Chondrocyte (in vitro differentiated cells): ENCODE data around the gene PLCB4. TPM values are rescaled to one million over a fixed set of nuclear protein-coding genes. Genes with fewer than 3 reads are reported as not detected.

ENCODE experiments used
- DNase-seq: peaks from one replicate; pipeline ENCODE4 v3.0.0; 2021; ENCODE audit warnings: mixed read lengths, low spot score
- H3K27ac Mint-ChIP-seq: one replicate; pipeline ENCODE4 v1.8.0; 2021; ENCODE audit warnings: mild to moderate bottlenecking, moderate library complexity, mixed read lengths; ENCODE audit not compliant: unreplicated experiment
- H3K27me3 Mint-ChIP-seq: 2 replicates; pipeline ENCODE4 v1.8.0; 2021; ENCODE audit warnings: low read depth, mixed read lengths
- H3K36me3 Mint-ChIP-seq: 2 replicates; pipeline ENCODE4 v1.8.0; 2021; ENCODE audit warnings: low read depth, mixed read lengths
- H3K4me1 Mint-ChIP-seq: 2 replicates; pipeline ENCODE4 v1.8.0; 2021; ENCODE audit warnings: low read depth, mild to moderate bottlenecking, mixed read lengths
- H3K4me3 Mint-ChIP-seq: one replicate; pipeline ENCODE4 v1.8.0; 2021; ENCODE audit warnings: mild to moderate bottlenecking, moderate library complexity, mixed read lengths; ENCODE audit not compliant: unreplicated experiment
- H3K9me3 Mint-ChIP-seq: 2 replicates; pipeline ENCODE4 v1.8.0; 2021; ENCODE audit warnings: low read depth, mixed read lengths
- CTCF ChIP-seq: fragments of 200-600 bp; sonication (generic); IDR thresholded peaks from 2 replicates; pipeline ENCODE4 v1.5.0; 2021; ENCODE audit warnings: antibody characterized with exemption, mild to moderate bottlenecking, moderate library complexity
- total RNA-seq: library from RNA; stranded (reverse); gene quantifications from 3 replicates; pipeline ENCODE4 v1.2.1, GENCODE V29; 2021

PLCB4 gene
- total RNA-seq, 1 donor from 2014 or later, result 13.3 TPM

GRCh38 chr20:9398882-9399281 is 330.0 kb downstream of the PLCB4 start:
- no peaks in the 10 kb centered on the region for H3K9me3 Mint-ChIP-seq
- H3K4me3 Mint-ChIP-seq, result no peak overlapping the region
- no peaks in the 10 kb centered on the region for H3K27me3 Mint-ChIP-seq
- no peak for DNase-seq
- H3K4me1 Mint-ChIP-seq, result peaks cover 14% of the 10 kb centered on the region
- H3K27ac Mint-ChIP-seq, result no peak overlapping the region
- H3K36me3 Mint-ChIP-seq, result peaks cover 3% of the 10 kb centered on the region
- no peak for TF ChIP-seq CTCF

- H3K27ac Mint-ChIP-seq, result no peak overlapping the region
- H3K36me3 Mint-ChIP-seq, result peaks cover 3% of the 10 kb centered on the region
- TF ChIP-seq CTCF, result no peak
- no peaks in the 10 kb centered on the region for H3K9me3 Mint-ChIP-seq
- no peak overlapping the region for H3K4me3 Mint-ChIP-seq
- no peaks in the 10 kb centered on the region for H3K27me3 Mint-ChIP-seq
- H3K4me1 Mint-ChIP-seq, result peaks cover 14% of the 10 kb centered on the region
- DNase-seq, result no peak
Measured at GRCh38 chr20:9399322-9399721, 330.4 kb downstream of the PLCB4 start.

GRCh38 chr20:9400171-9401025 is 331.5 kb downstream of the PLCB4 start:
- H3K27ac Mint-ChIP-seq, result peak overlapping the region; percentile 33
- H3K36me3 Mint-ChIP-seq, result peaks cover 3% of the 10 kb centered on the region

GRCh38 chr20:9401371-9401770 is 332.5 kb downstream of the PLCB4 start:
- no peak for DNase-seq
- Mint-ChIP-seq H3K36me3 (peaks cover 3% of the 10 kb centered on the region), H3K4me1 (peaks cover 14% of the 10 kb centered on the region), H3K27me3 (no peaks in the 10 kb centered on the region), H3K4me3 (no peak overlapping the region), H3K9me3 (no peaks in the 10 kb centered on the region), H3K27ac (no peak overlapping the region)
- TF ChIP-seq CTCF, result no peak

More at GRCh38 chr20:9400171-9401025, 331.5 kb downstream of the PLCB4 start:
- Mint-ChIP-seq H3K4me1 (peaks cover 14% of the 10 kb centered on the region), H3K4me3 (no peak overlapping the region), H3K27me3 (no peaks in the 10 kb centered on the region), H3K9me3 (no peaks in the 10 kb centered on the region)
- DNase-seq, result no peak
- TF ChIP-seq CTCF, result no peak

- H3K9me3 Mint-ChIP-seq, result no peaks in the 10 kb centered on the region
- H3K36me3 Mint-ChIP-seq, result peaks cover 2% of the 10 kb centered on the region
- no peak overlapping the region for H3K27ac Mint-ChIP-seq
- H3K4me3 Mint-ChIP-seq, result no peak overlapping the region
- DNase-seq, result no peak
- H3K4me1 Mint-ChIP-seq, result peaks cover 14% of the 10 kb centered on the region
- no peaks in the 10 kb centered on the region for H3K27me3 Mint-ChIP-seq
- no peak for TF ChIP-seq CTCF
Measured at GRCh38 chr20:9402141-9402540, 333.3 kb downstream of the PLCB4 start.
